Transverse colon (tissue), 4 donors: ENCODE results near the gene NFIA. TPM values are rescaled to one million over a fixed set of nuclear protein-coding genes. Genes with fewer than 3 reads are reported as not detected.

Experiments used
- DNase-seq: peaks from one replicate; pipeline ENCODE4 v3.0.0-alpha.2; 2019
- H3K27ac ChIP-seq, 4 donors: fragments of 200-600 bp; sonication (generic); 2 replicates each; pipeline ENCODE4 v1.5.1; 2016 to 2018; ENCODE audit warnings: inconsistent platforms in 4 of 4
- H3K27me3 ChIP-seq: fragments of 200-600 bp; sonication (generic); 2 replicates; pipeline ENCODE4 v1.5.1; 2017; ENCODE audit warnings: inconsistent platforms
- H3K36me3 ChIP-seq, 4 donors: fragments of 200-600 bp; sonication (generic); 2 replicates each; pipeline ENCODE4 v1.5.1; 2017 to 2019; ENCODE audit warnings: inconsistent platforms in 4 of 4
- H3K4me1 ChIP-seq, 4 donors: fragments of 200-600 bp; sonication (generic); 2 replicates each; pipeline ENCODE4 v1.5.1; 2017 to 2020; ENCODE audit warnings: inconsistent platforms in 4 of 4
- H3K4me3 ChIP-seq, 4 donors: fragments of 200-600 bp; sonication (generic); 1 replicate in 1 of 4; 2 replicates in 3 of 4; pipeline versions ENCODE4 v1.5.1 to v1.6.1; 2017 to 2019; ENCODE audit warnings: inconsistent platforms in 4 of 4
- H3K9me3 ChIP-seq, 2 donors: fragments of 200-600 bp; sonication (generic); 2 replicates each; pipeline ENCODE4 v1.5.1; 2017 to 2019; ENCODE audit warnings: inconsistent platforms in 2 of 2
- EP300 ChIP-seq: sonication (generic); formaldehyde crosslinking; IDR thresholded peaks from one replicate; pipeline ENCODE4 v1.6.1; 2017; ENCODE audit warnings: antibody characterized with exemption, low read depth
- POLR2A ChIP-seq: fragments of 450-650 bp; IDR thresholded peaks from one replicate; pipeline ENCODE4 v1.6.1; 2016; ENCODE audit warnings: antibody characterized with exemption, mild to moderate bottlenecking, moderate library complexity
- POLR2AphosphoS5 ChIP-seq, 3 donors: sonication (generic); formaldehyde crosslinking; IDR thresholded peaks; one replicate each; pipeline ENCODE4 v1.6.1; 2016; ENCODE audit warnings: antibody characterized with exemption in 3 of 3
- WGBS, 2 donors: methylation state at CpG; one replicate each; pipeline ENCODE4 v1.1.5; 2018; ENCODE audit warnings: low coverage in 1 of 2; 5-methylcytosine and 5-hydroxymethylcytosine counted together
- in situ Hi-C, 4 donors: fragments of 200-750 bp; cut with MboI; loops; one replicate each; pipeline versions ENCODE4 v1.15.0 to v1.15.1; 2017; ENCODE audit warnings: low sequenced_read_pairs in 3 of 4, low pct_ligation_motif_present in 1 of 4, low pct_unique_long_range_greater_than_20kb in 1 of 4
- intact Hi-C: fragments of 100-400 bp; cut with DNase I; formaldehyde crosslinking; loops from one replicate; pipeline ENCODE4 v1.15.1; 2023; ENCODE audit warnings: low total_unique reads
- total RNA-seq, 4 donors: library from RNA; depleted of rRNA; stranded (reverse); fragments of >200 nt; gene quantifications; one replicate each; pipeline ENCODE4 v1.1.0, GENCODE V29; 2016
- TF ChIP-seq, protein P1 (sequence below), 5 experiments: fragments of 200-600 bp in 3 of 5; fragments of 450-650 bp in 2 of 5; sonication (generic) in 3 of 5; IDR thresholded peaks; 1 replicate in 2 of 5; 2 replicates in 3 of 5; pipeline ENCODE4 v1.5.1; 2016 to 2017; ENCODE audit warnings: antibody characterized with exemption in 5 of 5, inconsistent platforms in 3 of 5, mild to moderate bottlenecking in 2 of 5, moderate library complexity in 1 of 5

Gene NFIA
- total RNA-seq, 4 donors from 2014 or later: 17.3 to 37.2 (median 29.8) TPM

DNA sequence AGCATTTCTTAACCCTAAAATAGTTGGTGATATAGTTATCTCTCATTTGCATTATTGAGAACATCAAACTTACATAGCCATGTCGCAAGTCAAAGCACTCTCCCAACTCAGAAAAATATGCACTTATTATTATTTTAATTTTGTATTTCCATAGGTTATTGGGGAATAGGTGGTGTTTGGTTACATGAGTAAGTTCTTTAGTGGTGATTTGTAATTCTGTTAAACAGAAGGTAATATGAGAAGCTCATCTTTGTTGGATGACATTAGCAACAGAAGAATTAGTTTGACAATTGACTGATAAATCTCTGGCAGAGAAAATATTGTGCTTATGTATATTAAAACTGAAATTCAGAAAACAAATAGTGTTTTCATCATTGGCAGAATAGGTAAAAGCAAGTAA lies 154.8 kb downstream of the NFIA start:
- WGBS, 2 donors: 93 to 100% methylated on average over 1 of the region's 1 CpG
- Histone ChIP-seq H3K4me3 (no peak overlapping the region), H3K27ac (no peak overlapping the region), H3K36me3 (no peaks in the 10 kb centered on the region), H3K27me3 (no peaks in the 10 kb centered on the region), H3K4me1 (peaks cover 4 to 22% (median 12%) of the 10 kb centered on the region in 4 donors), H3K9me3 (no peaks in the 10 kb centered on the region)
- TF ChIP-seq POLR2AphosphoS5 (IDR thresholded peaks at IDR 0.05) (no peak), EP300 (no peak), POLR2A (no peak)
- TF ChIP-seq, protein P1, sequence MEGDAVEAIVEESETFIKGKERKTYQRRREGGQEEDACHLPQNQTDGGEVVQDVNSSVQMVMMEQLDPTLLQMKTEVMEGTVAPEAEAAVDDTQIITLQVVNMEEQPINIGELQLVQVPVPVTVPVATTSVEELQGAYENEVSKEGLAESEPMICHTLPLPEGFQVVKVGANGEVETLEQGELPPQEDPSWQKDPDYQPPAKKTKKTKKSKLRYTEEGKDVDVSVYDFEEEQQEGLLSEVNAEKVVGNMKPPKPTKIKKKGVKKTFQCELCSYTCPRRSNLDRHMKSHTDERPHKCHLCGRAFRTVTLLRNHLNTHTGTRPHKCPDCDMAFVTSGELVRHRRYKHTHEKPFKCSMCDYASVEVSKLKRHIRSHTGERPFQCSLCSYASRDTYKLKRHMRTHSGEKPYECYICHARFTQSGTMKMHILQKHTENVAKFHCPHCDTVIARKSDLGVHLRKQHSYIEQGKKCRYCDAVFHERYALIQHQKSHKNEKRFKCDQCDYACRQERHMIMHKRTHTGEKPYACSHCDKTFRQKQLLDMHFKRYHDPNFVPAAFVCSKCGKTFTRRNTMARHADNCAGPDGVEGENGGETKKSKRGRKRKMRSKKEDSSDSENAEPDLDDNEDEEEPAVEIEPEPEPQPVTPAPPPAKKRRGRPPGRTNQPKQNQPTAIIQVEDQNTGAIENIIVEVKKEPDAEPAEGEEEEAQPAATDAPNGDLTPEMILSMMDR (IDR thresholded peaks at IDR 0.05): no peak
- no peak for DNase-seq
- in situ Hi-C loops: no loop called here
- intact Hi-C loops: no loop called here

DNA sequence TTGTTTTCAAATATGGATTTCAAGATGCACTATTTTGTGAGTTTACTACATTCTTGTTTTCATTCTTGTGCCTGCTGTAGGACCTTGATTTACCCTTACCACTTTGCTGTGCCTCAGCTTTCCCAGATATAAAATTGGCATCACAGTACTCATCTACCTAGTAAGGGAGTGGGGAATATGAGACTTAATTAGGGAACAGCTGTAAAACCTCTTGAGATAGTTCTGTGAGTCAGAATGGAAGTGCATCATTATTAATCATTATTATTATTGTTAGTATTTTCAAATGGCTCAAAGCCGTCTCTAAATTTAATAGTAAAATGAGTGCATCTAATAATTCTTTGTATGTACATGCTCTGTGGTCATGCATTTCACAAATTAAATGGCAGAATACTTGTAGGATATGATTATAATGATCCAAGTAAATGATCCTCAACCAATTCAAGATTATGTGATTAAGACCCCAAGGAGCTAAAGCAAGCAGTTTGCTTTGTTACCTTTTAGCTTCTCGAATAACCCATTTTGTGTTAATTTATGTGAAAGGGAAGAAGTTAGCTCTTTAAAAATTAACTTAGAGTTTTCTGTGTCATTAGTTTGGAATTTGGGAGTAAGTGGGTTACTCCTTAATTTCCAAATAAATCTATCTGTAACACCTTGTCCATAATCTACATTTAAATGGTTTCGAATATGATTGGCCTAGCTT lies 155.4 kb downstream of the NFIA start:
- no peak for TF ChIP-seq POLR2A
- TF ChIP-seq POLR2AphosphoS5 (IDR thresholded peaks at IDR 0.05): no peak
- TF ChIP-seq EP300: no peak
- TF ChIP-seq, protein P1 (IDR thresholded peaks at IDR 0.05): no peak
- Histone ChIP-seq H3K27me3 (no peaks in the 10 kb centered on the region), H3K4me3 (no peak overlapping the region), H3K27ac (no peak overlapping the region), H3K36me3 (no peaks in the 10 kb centered on the region), H3K9me3 (no peaks in the 10 kb centered on the region), H3K4me1 (peaks cover 4 to 25% (median 14%) of the 10 kb centered on the region in 4 donors)
- 84 to 85% methylated on average over 3 of the region's 3 CpGs for WGBS, 2 donors
- intact Hi-C loops (no loop called here), in situ Hi-C loops (no loop called here)
- DNase-seq: no peak

DNA sequence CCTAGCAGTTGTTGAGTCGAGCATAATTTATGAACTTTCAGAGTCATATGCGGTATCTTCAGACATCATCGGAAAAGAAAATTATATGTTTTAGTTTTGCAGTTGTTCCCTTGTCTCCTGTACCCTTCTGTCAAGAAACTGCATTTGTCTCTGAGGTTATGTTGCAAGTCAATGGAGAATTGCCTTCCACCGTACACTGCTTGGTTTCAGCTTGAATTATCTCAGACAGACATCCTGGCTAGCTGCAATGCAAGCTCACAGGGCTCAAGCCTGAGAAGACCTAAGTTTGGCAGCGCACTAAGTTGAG lies 156.0 kb downstream of the NFIA start:
- intact Hi-C loops: no loop called here

DNA sequence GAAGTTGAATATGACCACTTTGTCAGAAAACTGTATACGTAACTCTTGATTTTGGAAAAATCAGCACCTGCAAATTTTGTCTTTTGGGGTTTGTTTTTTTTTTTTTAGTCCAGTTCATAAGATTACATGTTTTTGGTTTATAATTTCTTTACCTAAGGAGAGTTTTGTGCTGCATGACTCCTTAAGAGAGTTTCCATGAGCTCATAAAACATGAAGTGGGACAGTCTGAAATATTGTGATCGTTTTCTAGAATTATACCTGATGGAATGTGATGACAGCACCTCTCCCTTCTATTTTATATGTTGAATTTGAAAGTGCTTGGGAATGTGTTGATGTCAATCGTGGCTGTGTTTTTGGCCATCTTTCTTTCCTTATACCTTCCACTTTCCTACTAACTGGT lies 158.5 kb downstream of the NFIA start:
- no peaks in the 10 kb centered on the region for H3K27me3 ChIP-seq
- intact Hi-C loops: no loop called here
- 33 to 62% methylated on average over 3 of the region's 3 CpGs for WGBS, 2 donors
- TF ChIP-seq, protein P1 (IDR thresholded peaks at IDR 0.05): no peak
- no peak for TF ChIP-seq POLR2AphosphoS5 (IDR thresholded peaks at IDR 0.05)
- TF ChIP-seq POLR2A: no peak
- H3K9me3 ChIP-seq: no peaks in the 10 kb centered on the region
- H3K27ac ChIP-seq: peak overlapping the region; percentile 71 to 80 (median 75)
- H3K4me1 ChIP-seq: peaks cover 8 to 41% (median 18%) of the 10 kb centered on the region in 4 donors
- no peak overlapping the region for H3K4me3 ChIP-seq
- no peak for DNase-seq
- no peaks in the 10 kb centered on the region for H3K36me3 ChIP-seq
- in situ Hi-C loops: no loop called here

More for the DNA sequence above, 156.0 kb downstream of the NFIA start:
- 83% methylated on average over 4 to 5 of the region's 5 CpGs for WGBS, 2 donors
- DNase-seq: no peak
- Histone ChIP-seq H3K9me3 (no peaks in the 10 kb centered on the region), H3K36me3 (no peaks in the 10 kb centered on the region), H3K27me3 (no peaks in the 10 kb centered on the region), H3K4me1 (peaks cover under 1 to 26% (median 15%) of the 10 kb centered on the region in 4 donors), H3K27ac (no peak overlapping the region), H3K4me3 (no peak overlapping the region)
- TF ChIP-seq POLR2A (no peak), POLR2AphosphoS5 (IDR thresholded peaks at IDR 0.05) (no peak), EP300 (no peak)
- TF ChIP-seq, protein P1 (IDR thresholded peaks at IDR 0.05): no peak
- in situ Hi-C loops: no loop called here
